Measurements from ENCODE around the gene PFKP.

DNA sequence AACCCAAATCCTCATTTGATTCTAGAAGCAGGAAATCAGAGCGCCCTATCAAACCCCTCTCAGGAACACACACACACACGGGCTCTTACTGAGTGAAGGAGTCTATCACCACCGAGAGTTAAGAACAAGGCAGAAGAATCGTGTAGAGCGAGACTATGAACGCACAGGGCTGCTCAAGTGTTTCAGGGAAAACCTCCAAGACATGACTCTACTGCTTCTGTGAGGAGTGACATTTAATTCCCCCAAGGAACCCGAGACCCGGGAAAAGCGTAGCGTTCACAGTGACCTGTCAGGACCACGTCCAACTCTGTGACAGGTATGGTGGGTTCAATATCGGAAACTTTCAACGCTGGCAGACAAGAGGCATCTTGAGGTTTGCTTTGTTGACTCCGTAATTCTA, 83.6 kb downstream of the PFKP start:
- no peak for TF ChIP-seq GABPA (IDR thresholded peaks at IDR 0.05; ENCODE audit: low read depth)
- TF ChIP-seq, protein P1, sequence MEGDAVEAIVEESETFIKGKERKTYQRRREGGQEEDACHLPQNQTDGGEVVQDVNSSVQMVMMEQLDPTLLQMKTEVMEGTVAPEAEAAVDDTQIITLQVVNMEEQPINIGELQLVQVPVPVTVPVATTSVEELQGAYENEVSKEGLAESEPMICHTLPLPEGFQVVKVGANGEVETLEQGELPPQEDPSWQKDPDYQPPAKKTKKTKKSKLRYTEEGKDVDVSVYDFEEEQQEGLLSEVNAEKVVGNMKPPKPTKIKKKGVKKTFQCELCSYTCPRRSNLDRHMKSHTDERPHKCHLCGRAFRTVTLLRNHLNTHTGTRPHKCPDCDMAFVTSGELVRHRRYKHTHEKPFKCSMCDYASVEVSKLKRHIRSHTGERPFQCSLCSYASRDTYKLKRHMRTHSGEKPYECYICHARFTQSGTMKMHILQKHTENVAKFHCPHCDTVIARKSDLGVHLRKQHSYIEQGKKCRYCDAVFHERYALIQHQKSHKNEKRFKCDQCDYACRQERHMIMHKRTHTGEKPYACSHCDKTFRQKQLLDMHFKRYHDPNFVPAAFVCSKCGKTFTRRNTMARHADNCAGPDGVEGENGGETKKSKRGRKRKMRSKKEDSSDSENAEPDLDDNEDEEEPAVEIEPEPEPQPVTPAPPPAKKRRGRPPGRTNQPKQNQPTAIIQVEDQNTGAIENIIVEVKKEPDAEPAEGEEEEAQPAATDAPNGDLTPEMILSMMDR (IDR thresholded peaks at IDR 0.05; ENCODE audit: insufficient read depth, low read length), result no peak
- TF ChIP-seq POLR2AphosphoS5 (IDR thresholded peaks at IDR 0.05; ENCODE audit: low read depth), result no peak
- TF ChIP-seq, protein P2, sequence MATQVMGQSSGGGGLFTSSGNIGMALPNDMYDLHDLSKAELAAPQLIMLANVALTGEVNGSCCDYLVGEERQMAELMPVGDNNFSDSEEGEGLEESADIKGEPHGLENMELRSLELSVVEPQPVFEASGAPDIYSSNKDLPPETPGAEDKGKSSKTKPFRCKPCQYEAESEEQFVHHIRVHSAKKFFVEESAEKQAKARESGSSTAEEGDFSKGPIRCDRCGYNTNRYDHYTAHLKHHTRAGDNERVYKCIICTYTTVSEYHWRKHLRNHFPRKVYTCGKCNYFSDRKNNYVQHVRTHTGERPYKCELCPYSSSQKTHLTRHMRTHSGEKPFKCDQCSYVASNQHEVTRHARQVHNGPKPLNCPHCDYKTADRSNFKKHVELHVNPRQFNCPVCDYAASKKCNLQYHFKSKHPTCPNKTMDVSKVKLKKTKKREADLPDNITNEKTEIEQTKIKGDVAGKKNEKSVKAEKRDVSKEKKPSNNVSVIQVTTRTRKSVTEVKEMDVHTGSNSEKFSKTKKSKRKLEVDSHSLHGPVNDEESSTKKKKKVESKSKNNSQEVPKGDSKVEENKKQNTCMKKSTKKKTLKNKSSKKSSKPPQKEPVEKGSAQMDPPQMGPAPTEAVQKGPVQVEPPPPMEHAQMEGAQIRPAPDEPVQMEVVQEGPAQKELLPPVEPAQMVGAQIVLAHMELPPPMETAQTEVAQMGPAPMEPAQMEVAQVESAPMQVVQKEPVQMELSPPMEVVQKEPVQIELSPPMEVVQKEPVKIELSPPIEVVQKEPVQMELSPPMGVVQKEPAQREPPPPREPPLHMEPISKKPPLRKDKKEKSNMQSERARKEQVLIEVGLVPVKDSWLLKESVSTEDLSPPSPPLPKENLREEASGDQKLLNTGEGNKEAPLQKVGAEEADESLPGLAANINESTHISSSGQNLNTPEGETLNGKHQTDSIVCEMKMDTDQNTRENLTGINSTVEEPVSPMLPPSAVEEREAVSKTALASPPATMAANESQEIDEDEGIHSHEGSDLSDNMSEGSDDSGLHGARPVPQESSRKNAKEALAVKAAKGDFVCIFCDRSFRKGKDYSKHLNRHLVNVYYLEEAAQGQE (IDR thresholded peaks at IDR 0.05; ENCODE audit: insufficient replicate concordance, low read depth), result no peak

All from HL-60 (cell line).